WTC11 (cell line): ENCODE results near the gene ABCD3.

Source experiments
- ESRRA ChIP-seq: sonication (generic); formaldehyde crosslinking; IDR thresholded peaks from 2 replicates; pipeline ENCODE4 v1.8.1; 2022; ENCODE audit warnings: mild to moderate bottlenecking, missing genetic modification reagents, borderline replicate concordance
- MXD4 ChIP-seq: fragments of 250-450 bp; sonication (Bioruptor Pico); IDR thresholded peaks from 2 replicates; pipeline ENCODE4 v1.8.0; 2021; ENCODE audit warnings: mild to moderate bottlenecking, moderate library complexity, borderline replicate concordance
- NR2C2 ChIP-seq: sonication (generic); formaldehyde crosslinking; IDR thresholded peaks from 2 replicates; pipeline ENCODE4 v1.8.0; 2022; ENCODE audit warnings: mild to moderate bottlenecking, missing genetic modification reagents
- ZNF121 ChIP-seq: sonication (generic); formaldehyde crosslinking; IDR thresholded peaks from 2 replicates; pipeline ENCODE4 v1.8.0; 2023; ENCODE audit warnings: missing genetic modification reagents
- ZNF423 ChIP-seq: fragments of 250-450 bp; sonication (Bioruptor Pico); IDR thresholded peaks from 2 replicates; pipeline ENCODE4 v2.1.2; 2022; ENCODE audit warnings: mild to moderate bottlenecking, moderate library complexity
- TF ChIP-seq, protein P1 (sequence below): fragments of 200-600 bp; IDR thresholded peaks from 2 replicates; pipeline ENCODE4 v1.8.0; 2022; ENCODE audit warnings: antibody characterized with exemption
- TF ChIP-seq, protein P2 (sequence below): sonication (generic); formaldehyde crosslinking; conservative IDR thresholded peaks from 2 replicates; pipeline ENCODE4 v1.8.1; 2022; ENCODE audit warnings: mild to moderate bottlenecking, missing genetic modification reagents
- TF ChIP-seq, protein P3 (sequence below): sonication (generic); formaldehyde crosslinking; IDR thresholded peaks from 2 replicates; pipeline ENCODE4 v1.8.0; 2023; ENCODE audit warnings: missing genetic modification reagents, mild to moderate bottlenecking, borderline replicate concordance
- TF ChIP-seq, protein P4 (sequence below): sonication (generic); formaldehyde crosslinking; IDR thresholded peaks from 2 replicates; pipeline ENCODE4 v1.8.0; 2022; ENCODE audit warnings: mild to moderate bottlenecking, missing genetic modification reagents

DNA sequence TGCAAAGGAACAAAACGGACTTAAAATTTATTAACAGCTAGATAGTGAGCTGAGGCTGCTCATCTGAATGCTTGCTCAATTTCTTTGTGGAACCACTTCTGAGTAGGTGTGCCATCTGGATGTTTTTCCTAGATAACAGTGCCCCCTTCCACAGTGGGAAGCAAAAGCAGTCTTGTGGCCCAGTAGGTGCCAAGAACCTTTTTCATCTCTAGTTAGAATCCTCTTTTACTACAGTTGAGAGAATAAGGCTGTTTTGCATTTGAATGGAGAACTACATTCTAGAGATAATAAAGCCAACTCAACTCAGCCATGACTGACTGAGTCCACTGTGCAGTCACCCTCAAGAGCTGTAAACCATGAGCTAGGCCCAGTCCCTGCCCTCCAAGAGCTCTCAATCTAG lies 110.1 kb downstream of the ABCD3 start:
- TF ChIP-seq MXD4 (CRISPR knock-in tag) = no peak
- TF ChIP-seq, protein P1, sequence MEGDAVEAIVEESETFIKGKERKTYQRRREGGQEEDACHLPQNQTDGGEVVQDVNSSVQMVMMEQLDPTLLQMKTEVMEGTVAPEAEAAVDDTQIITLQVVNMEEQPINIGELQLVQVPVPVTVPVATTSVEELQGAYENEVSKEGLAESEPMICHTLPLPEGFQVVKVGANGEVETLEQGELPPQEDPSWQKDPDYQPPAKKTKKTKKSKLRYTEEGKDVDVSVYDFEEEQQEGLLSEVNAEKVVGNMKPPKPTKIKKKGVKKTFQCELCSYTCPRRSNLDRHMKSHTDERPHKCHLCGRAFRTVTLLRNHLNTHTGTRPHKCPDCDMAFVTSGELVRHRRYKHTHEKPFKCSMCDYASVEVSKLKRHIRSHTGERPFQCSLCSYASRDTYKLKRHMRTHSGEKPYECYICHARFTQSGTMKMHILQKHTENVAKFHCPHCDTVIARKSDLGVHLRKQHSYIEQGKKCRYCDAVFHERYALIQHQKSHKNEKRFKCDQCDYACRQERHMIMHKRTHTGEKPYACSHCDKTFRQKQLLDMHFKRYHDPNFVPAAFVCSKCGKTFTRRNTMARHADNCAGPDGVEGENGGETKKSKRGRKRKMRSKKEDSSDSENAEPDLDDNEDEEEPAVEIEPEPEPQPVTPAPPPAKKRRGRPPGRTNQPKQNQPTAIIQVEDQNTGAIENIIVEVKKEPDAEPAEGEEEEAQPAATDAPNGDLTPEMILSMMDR = no peak
- TF ChIP-seq ESRRA (CRISPR knock-in tag) = no peak
- TF ChIP-seq, protein P2, sequence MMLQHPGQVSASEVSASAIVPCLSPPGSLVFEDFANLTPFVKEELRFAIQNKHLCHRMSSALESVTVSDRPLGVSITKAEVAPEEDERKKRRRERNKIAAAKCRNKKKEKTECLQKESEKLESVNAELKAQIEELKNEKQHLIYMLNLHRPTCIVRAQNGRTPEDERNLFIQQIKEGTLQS = no peak
- TF ChIP-seq, protein P3, sequence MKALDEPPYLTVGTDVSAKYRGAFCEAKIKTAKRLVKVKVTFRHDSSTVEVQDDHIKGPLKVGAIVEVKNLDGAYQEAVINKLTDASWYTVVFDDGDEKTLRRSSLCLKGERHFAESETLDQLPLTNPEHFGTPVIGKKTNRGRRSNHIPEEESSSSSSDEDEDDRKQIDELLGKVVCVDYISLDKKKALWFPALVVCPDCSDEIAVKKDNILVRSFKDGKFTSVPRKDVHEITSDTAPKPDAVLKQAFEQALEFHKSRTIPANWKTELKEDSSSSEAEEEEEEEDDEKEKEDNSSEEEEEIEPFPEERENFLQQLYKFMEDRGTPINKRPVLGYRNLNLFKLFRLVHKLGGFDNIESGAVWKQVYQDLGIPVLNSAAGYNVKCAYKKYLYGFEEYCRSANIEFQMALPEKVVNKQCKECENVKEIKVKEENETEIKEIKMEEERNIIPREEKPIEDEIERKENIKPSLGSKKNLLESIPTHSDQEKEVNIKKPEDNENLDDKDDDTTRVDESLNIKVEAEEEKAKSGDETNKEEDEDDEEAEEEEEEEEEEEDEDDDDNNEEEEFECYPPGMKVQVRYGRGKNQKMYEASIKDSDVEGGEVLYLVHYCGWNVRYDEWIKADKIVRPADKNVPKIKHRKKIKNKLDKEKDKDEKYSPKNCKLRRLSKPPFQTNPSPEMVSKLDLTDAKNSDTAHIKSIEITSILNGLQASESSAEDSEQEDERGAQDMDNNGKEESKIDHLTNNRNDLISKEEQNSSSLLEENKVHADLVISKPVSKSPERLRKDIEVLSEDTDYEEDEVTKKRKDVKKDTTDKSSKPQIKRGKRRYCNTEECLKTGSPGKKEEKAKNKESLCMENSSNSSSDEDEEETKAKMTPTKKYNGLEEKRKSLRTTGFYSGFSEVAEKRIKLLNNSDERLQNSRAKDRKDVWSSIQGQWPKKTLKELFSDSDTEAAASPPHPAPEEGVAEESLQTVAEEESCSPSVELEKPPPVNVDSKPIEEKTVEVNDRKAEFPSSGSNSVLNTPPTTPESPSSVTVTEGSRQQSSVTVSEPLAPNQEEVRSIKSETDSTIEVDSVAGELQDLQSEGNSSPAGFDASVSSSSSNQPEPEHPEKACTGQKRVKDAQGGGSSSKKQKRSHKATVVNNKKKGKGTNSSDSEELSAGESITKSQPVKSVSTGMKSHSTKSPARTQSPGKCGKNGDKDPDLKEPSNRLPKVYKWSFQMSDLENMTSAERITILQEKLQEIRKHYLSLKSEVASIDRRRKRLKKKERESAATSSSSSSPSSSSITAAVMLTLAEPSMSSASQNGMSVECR = no peak
- TF ChIP-seq, protein P4, sequence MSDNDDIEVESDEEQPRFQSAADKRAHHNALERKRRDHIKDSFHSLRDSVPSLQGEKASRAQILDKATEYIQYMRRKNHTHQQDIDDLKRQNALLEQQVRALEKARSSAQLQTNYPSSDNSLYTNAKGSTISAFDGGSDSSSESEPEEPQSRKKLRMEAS (CRISPR knock-in tag) = no peak
- TF ChIP-seq NR2C2 (CRISPR knock-in tag) = no peak
- TF ChIP-seq ZNF423 (CRISPR knock-in tag) = no peak
- TF ChIP-seq ZNF121 (CRISPR knock-in tag) = no peak
